Measurements from ENCODE around the gene ZNF175.
A peak's percentile ranks its signal among the peaks of the same experiment; 100 is the strongest.

The ZNF175 gene

DNA sequence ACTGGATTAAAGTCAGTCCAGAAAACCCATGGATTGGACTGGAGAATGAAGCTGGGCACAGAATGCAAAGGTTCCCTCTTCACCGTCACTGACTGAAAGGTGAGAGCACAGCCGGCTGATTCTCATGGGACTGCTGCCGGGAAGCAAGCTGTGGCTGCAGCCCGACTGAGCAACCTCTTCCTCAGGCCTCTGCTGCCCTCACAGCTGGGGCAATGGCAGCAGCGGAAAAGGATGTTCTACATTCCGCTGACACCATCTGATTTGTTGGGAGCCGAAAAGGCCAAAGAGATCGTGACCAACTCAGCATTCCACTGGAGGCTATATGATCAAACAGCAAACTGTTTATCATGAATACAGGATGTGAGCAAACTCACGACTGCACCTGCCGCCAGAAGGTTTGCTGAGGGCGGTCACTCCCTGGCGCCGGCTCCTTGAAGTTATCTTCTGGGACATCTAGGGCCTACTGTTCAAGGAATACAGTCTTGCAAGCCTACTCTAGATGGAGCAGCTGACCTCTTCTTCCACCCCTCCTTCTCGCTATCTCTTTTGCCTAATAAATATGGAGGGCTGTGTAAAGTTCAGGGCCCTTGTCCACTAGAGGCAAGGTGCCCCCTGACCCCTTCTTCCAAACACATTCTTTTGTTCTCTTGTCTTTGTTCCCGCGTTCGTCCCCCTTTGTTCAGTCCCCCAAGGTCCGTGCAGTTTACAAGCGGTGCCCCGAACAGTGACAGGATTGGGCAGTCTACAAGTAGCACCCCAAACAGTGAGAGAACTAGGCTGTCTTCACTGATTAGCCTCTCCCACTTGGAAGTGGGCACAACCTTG, 20.0 kb upstream of the ZNF175 start:
- no peak for DNase-seq

DNA sequence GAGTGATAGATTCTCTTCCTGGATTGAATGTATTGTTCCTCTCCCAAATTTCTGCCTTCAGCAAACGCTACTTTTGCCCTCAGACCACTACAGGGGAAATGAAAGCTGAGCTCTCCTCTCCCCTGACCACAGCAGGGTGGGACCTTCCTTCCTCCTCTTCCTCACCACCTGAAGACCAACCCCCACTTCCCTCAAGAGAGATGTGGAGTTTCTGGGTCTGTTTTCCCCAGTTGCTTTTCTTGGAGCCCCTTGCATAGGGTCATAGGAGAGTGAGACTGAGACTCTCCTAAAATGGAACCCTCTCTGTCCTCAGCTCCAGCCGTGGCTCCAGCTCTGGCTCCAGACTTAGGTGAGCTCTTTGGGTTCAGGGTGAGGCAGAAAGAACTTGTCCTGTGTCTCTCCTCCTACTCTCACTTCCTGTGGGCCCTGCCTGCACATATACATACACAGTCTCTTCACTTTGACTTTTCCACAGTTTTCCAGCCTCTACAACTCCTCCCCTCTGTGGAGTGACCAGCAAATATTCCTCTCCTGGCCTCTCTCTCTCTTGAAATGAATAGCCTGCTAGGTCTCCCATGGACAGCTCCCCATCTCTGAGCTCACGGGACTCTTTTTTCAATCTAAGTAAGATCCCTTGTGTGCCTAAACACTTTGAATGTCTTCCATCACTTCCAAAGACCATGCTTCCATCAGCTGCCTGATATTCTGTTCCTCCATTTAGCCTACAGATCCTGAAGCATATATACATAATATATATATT, 19.2 kb upstream of the ZNF175 start:
- DNase-seq, result no peak

GRCh38 chr19:51552608-51552995, 18.5 kb upstream of the ZNF175 start:
- no peak for DNase-seq

DNA sequence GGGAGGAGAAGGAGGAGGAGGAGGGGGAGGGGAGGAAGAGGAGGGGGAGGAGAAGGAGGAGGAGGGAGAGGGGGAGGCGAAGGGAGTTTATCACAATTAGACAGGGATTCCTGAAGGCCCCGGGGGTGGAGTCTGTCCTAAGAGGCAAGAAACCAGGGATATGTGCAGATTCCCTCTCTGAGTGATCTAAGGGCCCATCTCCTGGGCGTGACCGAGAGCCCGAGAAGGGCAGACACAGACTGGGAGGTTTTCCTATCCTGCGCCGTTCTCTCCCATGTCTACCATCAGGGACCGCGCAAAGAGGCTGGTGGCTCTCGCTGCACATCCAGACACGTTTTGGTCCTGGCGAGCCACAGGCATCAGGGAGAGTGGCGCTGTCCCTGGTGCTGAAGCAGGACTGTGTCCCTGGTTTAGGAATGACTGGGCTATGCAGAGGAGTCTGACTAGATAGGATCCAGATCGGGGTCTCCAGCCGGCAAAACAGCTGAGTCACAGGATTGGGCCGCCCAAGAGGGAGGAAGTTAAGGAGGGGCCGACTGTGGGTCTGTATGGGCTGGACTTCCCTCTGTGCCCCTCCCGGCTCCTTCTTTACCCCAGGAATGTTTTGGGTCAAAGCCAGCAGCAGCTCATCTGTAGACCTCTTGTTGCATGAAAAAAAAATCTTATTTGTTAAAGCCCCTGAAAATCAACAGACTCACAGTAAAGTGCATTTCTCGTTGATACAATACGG, 17.9 kb upstream of the ZNF175 start:
- peak in 1 of 2 donors; percentile 0 for DNase-seq

GRCh38 chr19:51559240-51559639, 11.8 kb upstream of the ZNF175 start:
- DNase-seq, result no peak

GRCh38 chr19:51560339-51560738, 10.7 kb upstream of the ZNF175 start:
- no peak for DNase-seq

DNA sequence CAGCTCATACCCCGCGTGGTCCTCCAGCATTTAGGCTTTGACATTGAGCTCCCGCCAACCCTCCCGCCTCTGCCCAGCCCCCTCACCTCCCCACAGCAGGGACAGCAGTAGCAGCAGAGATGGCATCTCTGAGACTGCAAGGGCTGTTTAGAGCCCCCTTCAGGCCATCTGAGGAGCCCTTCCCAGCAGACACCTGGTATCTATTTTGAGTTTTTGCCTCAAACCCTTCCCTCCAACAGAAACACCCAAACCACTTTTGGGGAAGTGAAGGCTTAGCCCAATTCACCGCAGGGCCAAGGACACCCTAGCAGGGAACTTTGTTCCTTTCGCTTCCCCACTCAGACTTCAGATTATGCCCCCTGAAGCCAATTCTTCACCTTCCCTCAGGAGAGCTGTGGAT, 6.3 kb upstream of the ZNF175 start:
- no peak for DNase-seq

GRCh38 chr19:51565583-51565982, 5.5 kb upstream of the ZNF175 start:
- DNase-seq, result no peak

DNA sequence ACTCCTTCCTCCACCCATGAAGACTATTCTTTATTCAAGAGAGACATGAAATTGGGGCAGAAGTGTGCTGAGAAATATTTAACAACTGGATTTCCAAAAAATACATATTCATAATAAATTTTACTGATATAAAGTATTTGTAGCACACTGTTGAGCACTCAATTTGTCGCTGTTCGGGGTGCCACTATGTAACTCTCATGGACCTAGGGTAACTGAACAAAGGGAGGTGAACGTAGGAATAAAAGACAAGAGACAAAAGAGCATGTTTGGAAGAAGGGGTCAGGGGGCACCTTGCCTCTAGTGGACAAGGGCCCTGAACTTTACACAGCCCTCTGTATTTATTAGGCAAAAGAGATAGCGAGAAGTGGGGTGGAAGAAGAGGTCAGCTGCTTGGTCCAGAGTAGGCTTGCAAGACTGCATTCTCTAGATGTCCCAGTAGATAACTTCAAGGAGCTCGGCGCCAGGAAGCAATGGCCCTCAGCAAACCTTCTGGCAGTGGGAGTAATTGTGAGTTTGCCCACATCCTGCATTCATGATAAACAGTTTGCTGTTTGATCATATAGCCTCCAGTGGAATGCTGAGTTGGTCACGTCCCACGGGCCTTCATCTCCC, 4.5 kb upstream of the ZNF175 start:
- no peak for DNase-seq

DNA sequence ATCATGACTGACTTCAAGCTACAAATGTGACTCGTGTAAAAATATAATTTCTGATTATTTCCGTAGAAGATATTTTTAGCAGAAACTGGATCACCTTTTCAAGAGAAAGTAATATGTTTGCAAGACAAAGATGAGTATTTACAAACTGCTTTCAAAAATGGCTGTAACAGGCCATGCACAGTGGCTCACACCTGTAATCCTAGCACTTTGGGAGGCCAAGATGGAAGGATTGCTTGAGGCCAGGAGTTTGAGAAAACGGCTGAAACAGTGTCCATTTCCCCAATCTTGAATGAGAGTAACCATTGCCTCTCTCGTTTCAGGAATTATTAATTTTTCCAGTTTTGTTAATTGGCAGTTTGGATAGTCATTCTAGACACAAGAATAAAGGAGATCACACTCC, 3.5 kb upstream of the ZNF175 start:
- no peak for DNase-seq

GRCh38 chr19:51568456-51568855, 2.6 kb upstream of the ZNF175 start:
- no peak for DNase-seq

GRCh38 chr19:51571599-51571998, 516 bp downstream of the ZNF175 start:
- no peak for DNase-seq

- no peak for DNase-seq
These were observed 1.3 kb downstream of the ZNF175 start for GRCh38 chr19:51572410-51572809.

- no peak for DNase-seq
These were observed 1.8 kb downstream of the ZNF175 start for GRCh38 chr19:51572908-51573307.

GRCh38 chr19:51573331-51573730, 2.2 kb downstream of the ZNF175 start:
- DNase-seq, result no peak

GRCh38 chr19:51576850-51577249, 5.8 kb downstream of the ZNF175 start:
- no peak for DNase-seq

- no peak for DNase-seq
These were observed 15.1 kb downstream of the ZNF175 start for GRCh38 chr19:51586103-51586728.

GRCh38 chr19:51586799-51587198, 15.7 kb downstream of the ZNF175 start:
- no peak for DNase-seq

DNA sequence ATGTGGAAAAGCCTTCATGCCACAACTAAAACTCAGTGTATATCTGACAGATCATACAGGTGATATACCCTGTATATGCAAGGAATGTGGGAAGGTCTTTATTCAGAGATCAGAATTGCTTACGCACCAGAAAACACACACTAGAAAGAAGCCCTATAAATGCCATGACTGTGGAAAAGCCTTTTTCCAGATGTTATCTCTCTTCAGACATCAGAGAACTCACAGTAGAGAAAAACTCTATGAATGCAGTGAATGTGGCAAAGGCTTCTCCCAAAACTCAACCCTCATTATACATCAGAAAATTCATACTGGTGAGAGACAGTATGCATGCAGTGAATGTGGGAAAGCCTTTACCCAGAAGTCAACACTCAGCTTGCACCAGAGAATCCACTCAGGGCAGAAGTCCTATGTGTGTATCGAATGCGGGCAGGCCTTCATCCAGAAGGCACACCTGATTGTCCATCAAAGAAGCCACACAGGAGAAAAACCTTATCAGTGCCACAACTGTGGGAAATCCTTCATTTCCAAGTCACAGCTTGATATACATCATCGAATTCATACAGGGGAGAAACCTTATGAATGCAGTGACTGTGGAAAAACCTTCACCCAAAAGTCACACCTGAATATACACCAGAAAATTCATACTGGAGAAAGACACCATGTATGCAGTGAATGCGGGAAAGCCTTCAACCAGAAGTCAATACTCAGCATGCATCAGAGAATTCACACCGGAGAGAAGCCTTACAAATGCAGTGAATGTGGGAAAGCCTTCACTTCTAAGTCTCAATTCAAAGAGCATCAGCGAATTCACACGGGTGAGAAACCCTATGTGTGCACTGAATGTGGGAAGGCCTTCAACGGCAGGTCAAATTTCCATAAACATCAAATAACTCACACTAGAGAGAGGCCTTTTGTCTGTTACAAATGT, 16.4 kb downstream of the ZNF175 start:
- no peak for DNase-seq

GRCh38 chr19:51589511-51589910, 18.4 kb downstream of the ZNF175 start:
- DNase-seq, result no peak

DNA sequence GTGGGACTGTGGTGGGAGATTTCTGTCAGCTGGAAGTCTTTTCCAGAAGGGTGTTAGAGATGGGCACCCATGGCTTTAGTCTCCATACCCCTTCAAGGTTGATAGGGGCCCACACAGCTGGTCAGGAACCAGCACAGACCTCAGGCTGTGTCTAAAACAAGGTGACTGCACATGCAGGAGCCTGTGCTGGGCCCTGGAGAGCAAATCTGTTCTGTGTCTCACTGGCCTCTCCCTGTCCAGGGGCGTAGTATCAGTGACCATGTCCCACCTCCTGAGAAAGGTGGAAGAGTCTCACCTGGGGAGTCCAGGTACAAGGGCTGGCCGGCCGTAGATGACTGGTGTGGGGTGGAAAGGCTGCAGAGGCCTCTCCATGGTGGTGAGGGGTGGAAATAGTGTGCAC, 19.4 kb downstream of the ZNF175 start:
- DNase-seq, result no peak

DNA sequence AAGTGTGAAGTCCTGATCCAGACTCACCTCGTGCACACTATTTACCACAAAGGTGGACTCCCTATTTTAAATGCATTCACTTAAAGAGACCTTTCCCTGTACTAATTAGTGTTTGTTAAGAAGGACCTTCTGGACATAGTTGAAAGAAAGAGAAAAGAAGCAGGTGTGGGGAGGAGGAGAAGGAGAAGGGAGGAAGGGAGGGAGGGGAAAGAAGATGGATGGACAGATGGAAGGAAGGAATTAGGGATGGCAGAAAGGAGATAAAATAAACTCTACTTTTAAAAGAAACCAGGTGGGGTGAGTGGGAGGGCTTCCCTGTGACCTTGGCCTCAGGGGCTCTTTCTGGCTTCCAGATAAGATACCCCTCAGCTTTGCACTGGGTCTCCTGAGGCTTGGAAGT, 21.4 kb downstream of the ZNF175 start:
- DNase-seq, result no peak
